Astrocyte (in vitro differentiated cells and primary cell): ENCODE measurements around the gene ZFYVE28. TPM values are rescaled to one million over a fixed set of nuclear protein-coding genes. Genes with fewer than 3 reads are reported as not detected.

Experiments used
- DNase-seq: peaks from one replicate; pipeline ENCODE4 v3.0.0-alpha.2; 2010; ENCODE audit warnings: low read depth
- FAIRE-seq: peaks from 2 replicates; lab custom pipeline; 2011; peaks lifted over from hg19 to GRCh38; lab: Jason Lieb, UNC
- H2AFZ ChIP-seq: 2 replicates; pipeline ENCODE4 v1.6.0; 2012; ENCODE audit warnings: low read depth, low read length, inconsistent platforms
- H3K27ac ChIP-seq: 2 replicates; pipeline ENCODE4 v1.5.1; 2011; ENCODE audit warnings: low read depth, low read length, inconsistent platforms
- H3K27me3 ChIP-seq: 2 replicates; pipeline ENCODE4 v1.6.0; 2011; ENCODE audit warnings: low read length, inconsistent platforms; ENCODE audit not compliant: insufficient read depth
- H3K36me3 ChIP-seq: 2 replicates; pipeline ENCODE4 v1.5.1; 2011; ENCODE audit warnings: low read length, inconsistent platforms; ENCODE audit not compliant: insufficient read depth
- H3K4me1 ChIP-seq: 2 replicates; pipeline ENCODE4 v1.5.1; 2011; ENCODE audit warnings: low read length, inconsistent platforms; ENCODE audit not compliant: insufficient read depth
- H3K4me2 ChIP-seq: 2 replicates; pipeline ENCODE4 v1.6.0; 2012; ENCODE audit warnings: low read length, inconsistent platforms
- H3K4me3 ChIP-seq: 2 replicates; pipeline ENCODE4 v1.5.1; 2011; ENCODE audit warnings: low read depth, mild to moderate bottlenecking, low read length, inconsistent platforms; ENCODE audit not compliant: insufficient read depth
- H3K79me2 ChIP-seq: 2 replicates; pipeline ENCODE4 v1.6.0; 2012; ENCODE audit warnings: mild to moderate bottlenecking, low read length, inconsistent platforms; ENCODE audit not compliant: insufficient read depth
- H3K9ac ChIP-seq: 2 replicates; pipeline ENCODE4 v1.6.0; 2012; ENCODE audit warnings: mild to moderate bottlenecking, low read length, inconsistent platforms
- H3K9me3 ChIP-seq: 2 replicates; pipeline ENCODE4 v1.5.1; 2012; ENCODE audit warnings: low read depth, mild to moderate bottlenecking, low read length, inconsistent platforms; ENCODE audit not compliant: insufficient read depth
- H4K20me1 ChIP-seq: 2 replicates; pipeline ENCODE4 v1.6.0; 2012; ENCODE audit warnings: low read length, inconsistent platforms; ENCODE audit not compliant: insufficient read depth
- H3K27ac Mint-ChIP-seq: one replicate; pipeline ENCODE4 v1.8.0; 2021; ENCODE audit warnings: mild to moderate bottlenecking, mixed read lengths; ENCODE audit not compliant: unreplicated experiment
- H3K27me3 Mint-ChIP-seq: one replicate; pipeline ENCODE4 v1.8.0; 2021; ENCODE audit warnings: low read depth, mixed read lengths; ENCODE audit not compliant: unreplicated experiment
- H3K36me3 Mint-ChIP-seq: one replicate; pipeline ENCODE4 v1.8.0; 2021; ENCODE audit warnings: low read depth, mixed read lengths; ENCODE audit not compliant: unreplicated experiment
- H3K4me1 Mint-ChIP-seq: one replicate; pipeline ENCODE4 v1.8.0; 2021; ENCODE audit warnings: low read depth, mixed read lengths; ENCODE audit not compliant: unreplicated experiment
- H3K4me3 Mint-ChIP-seq: one replicate; pipeline ENCODE4 v1.8.0; 2021; ENCODE audit warnings: mild to moderate bottlenecking, moderate library complexity, mixed read lengths; ENCODE audit not compliant: unreplicated experiment
- H3K9me3 Mint-ChIP-seq: one replicate; pipeline ENCODE4 v1.8.0; 2021; ENCODE audit warnings: mild to moderate bottlenecking, mixed read lengths; ENCODE audit not compliant: unreplicated experiment
- CTCF ChIP-seq: IDR thresholded peaks from 2 replicates; pipeline ENCODE4 v1.5.1; 2011; ENCODE audit warnings: low read depth, mild to moderate bottlenecking, inconsistent platforms, low read length, moderate library complexity; ENCODE audit not compliant: insufficient read depth
- EZH2 ChIP-seq: IDR thresholded peaks from 2 replicates; pipeline ENCODE4 v1.6.1; 2012; ENCODE audit warnings: mild to moderate bottlenecking, low read length, inconsistent platforms; ENCODE audit not compliant: insufficient read depth
- total RNA-seq: library from RNA; stranded (reverse); gene quantifications from 2 replicates; pipeline ENCODE4 v1.2.1, GENCODE V29; 2021

Gene ZFYVE28
- total RNA-seq, 1 donor from 2014 or later = 0.68 TPM

- H3K27me3 Mint-ChIP-seq = peaks cover under 1% of the 10 kb centered on the region
- Histone ChIP-seq H3K4me1 (peaks cover 29% of the 10 kb centered on the region), H3K36me3 (peaks cover 4% of the 10 kb centered on the region), H3K9ac (no peak overlapping the region), H3K4me3 (no peak overlapping the region), H3K79me2 (peaks cover 60% of the 10 kb centered on the region), H3K9me3 (no peaks in the 10 kb centered on the region), H4K20me1 (peaks cover 71% of the 10 kb centered on the region), H3K27me3 (no peaks in the 10 kb centered on the region), H2AFZ (no peak overlapping the region), H3K27ac (no peak overlapping the region), H3K4me2 (peak overlapping the region; percentile 93)
- peaks cover 3% of the 10 kb centered on the region for H3K4me1 Mint-ChIP-seq
- FAIRE-seq (no peak), DNase-seq (no peak)
- no peak overlapping the region for H3K27ac Mint-ChIP-seq
- H3K4me3 Mint-ChIP-seq = no peak overlapping the region
- peaks cover 13% of the 10 kb centered on the region for H3K36me3 Mint-ChIP-seq
- no peaks in the 10 kb centered on the region for H3K9me3 Mint-ChIP-seq
- TF ChIP-seq EZH2 (no peak), CTCF (no peak)
Observed at GRCh38 chr4:2259036-2259540, 159.4 kb downstream of the ZFYVE28 start.

- Histone ChIP-seq H3K27ac (no peak overlapping the region), H3K9me3 (no peaks in the 10 kb centered on the region), H3K9ac (no peak overlapping the region), H4K20me1 (peaks cover 78% of the 10 kb centered on the region), H2AFZ (no peak overlapping the region), H3K36me3 (peaks cover 5% of the 10 kb centered on the region), H3K27me3 (no peaks in the 10 kb centered on the region), H3K4me2 (no peak overlapping the region), H3K79me2 (peaks cover 60% of the 10 kb centered on the region), H3K4me1 (peaks cover 29% of the 10 kb centered on the region), H3K4me3 (no peak overlapping the region)
- no peak for FAIRE-seq
- DNase-seq = no peak
- Mint-ChIP-seq H3K27ac (no peak overlapping the region), H3K4me1 (peaks cover 3% of the 10 kb centered on the region), H3K9me3 (no peaks in the 10 kb centered on the region), H3K36me3 (peaks cover 15% of the 10 kb centered on the region), H3K27me3 (no peaks in the 10 kb centered on the region), H3K4me3 (no peak overlapping the region)
- TF ChIP-seq CTCF = no peak
- no peak for TF ChIP-seq EZH2
Observed at GRCh38 chr4:2258091-2259035, 160.1 kb downstream of the ZFYVE28 start.
